ENCODE results near the gene GUCY2F. TPM values are rescaled to one million over a fixed set of nuclear protein-coding genes. Genes with fewer than 3 reads are reported as not detected.

Gene GUCY2F
- total RNA-seq, 1 donor from 2014 or later: not detected

DNA sequence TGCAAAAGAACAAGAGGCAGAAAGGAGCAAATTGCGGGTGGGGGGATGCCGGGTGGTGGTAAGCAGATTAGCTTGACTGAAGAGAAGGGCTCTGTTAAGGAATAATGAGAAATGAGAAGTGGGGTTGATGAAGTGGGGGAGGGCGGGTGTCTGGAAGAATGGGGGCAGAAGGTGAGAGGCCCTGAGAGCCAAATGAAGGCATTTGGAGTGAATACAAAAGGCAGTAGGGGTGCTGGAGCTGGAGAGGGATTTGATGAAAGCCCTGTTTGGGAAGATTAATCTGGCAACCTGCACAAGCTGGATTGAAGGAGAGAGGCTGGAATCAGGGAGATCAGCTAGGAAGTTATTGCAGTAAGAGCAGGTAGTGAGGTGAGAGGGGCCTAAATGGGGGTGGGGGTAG, 82.1 kb downstream of the GUCY2F start:
- Mint-ChIP-seq H3K27ac (ENCODE audit: unreplicated experiment) (no peak overlapping the region), H3K36me3 (ENCODE audit: unreplicated experiment) (no peaks in the 10 kb centered on the region), H3K4me3 (ENCODE audit: unreplicated experiment) (no peak overlapping the region), H3K9me3 (ENCODE audit: unreplicated experiment) (no peaks in the 10 kb centered on the region), H3K4me1 (ENCODE audit: low read depth, unreplicated experiment) (no peaks in the 10 kb centered on the region), H3K27me3 (ENCODE audit: unreplicated experiment) (no peaks in the 10 kb centered on the region)
- DNase-seq: no peak
- no peak for TF ChIP-seq CTCF (IDR thresholded peaks at IDR 0.05; ENCODE audit: partially characterized antibody, unreplicated experiment)

GRCh38 chrX:109398833-109399232, 83.1 kb downstream of the GUCY2F start:
- no peak for TF ChIP-seq CTCF (IDR thresholded peaks at IDR 0.05; ENCODE audit: partially characterized antibody, unreplicated experiment)
- H3K27ac Mint-ChIP-seq (ENCODE audit: unreplicated experiment): no peak overlapping the region
- H3K9me3 Mint-ChIP-seq (ENCODE audit: unreplicated experiment): no peaks in the 10 kb centered on the region
- H3K27me3 Mint-ChIP-seq (ENCODE audit: unreplicated experiment): no peaks in the 10 kb centered on the region
- no peak overlapping the region for H3K4me3 Mint-ChIP-seq (ENCODE audit: unreplicated experiment)
- no peaks in the 10 kb centered on the region for H3K4me1 Mint-ChIP-seq (ENCODE audit: low read depth, unreplicated experiment)
- DNase-seq: no peak
- H3K36me3 Mint-ChIP-seq (ENCODE audit: unreplicated experiment): no peaks in the 10 kb centered on the region

DNA sequence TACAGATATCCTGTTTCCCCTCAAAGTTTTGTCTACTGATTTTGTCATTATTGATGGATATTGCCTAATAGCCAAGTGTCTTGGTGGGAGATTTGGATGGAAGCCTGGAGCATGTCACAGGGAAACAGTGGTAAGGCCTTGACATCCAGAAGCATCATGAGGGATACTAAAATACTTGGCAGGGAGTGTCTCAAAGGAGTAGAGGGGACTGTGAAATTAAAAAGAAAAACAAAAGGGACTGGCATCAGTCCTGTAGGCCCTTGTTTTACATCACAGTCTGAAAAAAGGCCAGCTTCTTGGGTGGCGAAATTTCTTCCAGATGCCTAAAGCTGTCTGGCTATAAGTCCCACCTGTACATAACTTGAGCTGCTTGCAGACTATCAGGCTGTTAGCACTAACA, 83.8 kb downstream of the GUCY2F start:
- Mint-ChIP-seq H3K36me3 (ENCODE audit: unreplicated experiment) (no peaks in the 10 kb centered on the region), H3K4me1 (ENCODE audit: low read depth, unreplicated experiment) (no peaks in the 10 kb centered on the region)
- no peak for DNase-seq

GRCh38 chrX:109393859-109394258, 88.0 kb downstream of the GUCY2F start:
- no peaks in the 10 kb centered on the region for H3K9me3 Mint-ChIP-seq (ENCODE audit: unreplicated experiment)
- DNase-seq: no peak
- H3K4me1 Mint-ChIP-seq (ENCODE audit: low read depth, unreplicated experiment): no peaks in the 10 kb centered on the region
- no peak overlapping the region for H3K27ac Mint-ChIP-seq (ENCODE audit: unreplicated experiment)
- H3K36me3 Mint-ChIP-seq (ENCODE audit: unreplicated experiment): no peaks in the 10 kb centered on the region
- no peak overlapping the region for H3K4me3 Mint-ChIP-seq (ENCODE audit: unreplicated experiment)
- H3K27me3 Mint-ChIP-seq (ENCODE audit: unreplicated experiment): no peaks in the 10 kb centered on the region
- TF ChIP-seq CTCF (IDR thresholded peaks at IDR 0.05; ENCODE audit: partially characterized antibody, unreplicated experiment): no peak

More for the DNA sequence above, 83.8 kb downstream of the GUCY2F start:
- H3K4me3 Mint-ChIP-seq (ENCODE audit: unreplicated experiment): no peak overlapping the region
- TF ChIP-seq CTCF (IDR thresholded peaks at IDR 0.05; ENCODE audit: partially characterized antibody, unreplicated experiment): no peak
- no peak overlapping the region for H3K27ac Mint-ChIP-seq (ENCODE audit: unreplicated experiment)
- no peaks in the 10 kb centered on the region for H3K9me3 Mint-ChIP-seq (ENCODE audit: unreplicated experiment)
- H3K27me3 Mint-ChIP-seq (ENCODE audit: unreplicated experiment): no peaks in the 10 kb centered on the region

DNA sequence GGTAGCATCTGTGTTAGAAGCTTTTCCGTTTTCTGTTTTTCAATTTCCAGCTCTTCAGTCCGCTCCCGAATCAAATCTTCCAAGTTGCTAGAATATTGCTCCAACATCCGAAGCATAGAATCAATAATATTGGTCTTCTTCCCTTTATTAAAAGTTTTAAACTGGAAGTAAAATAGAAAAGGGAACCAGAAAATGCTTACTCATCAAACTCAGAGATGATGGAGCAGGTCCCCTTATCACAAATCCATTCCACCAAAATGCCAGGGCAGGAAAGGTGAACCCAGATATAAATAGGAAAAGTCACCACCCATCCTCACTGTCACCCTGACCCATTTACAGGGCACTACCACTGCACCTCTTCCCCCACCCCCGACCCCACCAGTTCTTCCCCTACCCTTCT, 89.0 kb downstream of the GUCY2F start:
- Mint-ChIP-seq H3K4me3 (ENCODE audit: unreplicated experiment) (no peak overlapping the region), H3K27me3 (ENCODE audit: unreplicated experiment) (no peaks in the 10 kb centered on the region), H3K27ac (ENCODE audit: unreplicated experiment) (no peak overlapping the region), H3K9me3 (ENCODE audit: unreplicated experiment) (no peaks in the 10 kb centered on the region), H3K4me1 (ENCODE audit: low read depth, unreplicated experiment) (no peaks in the 10 kb centered on the region), H3K36me3 (ENCODE audit: unreplicated experiment) (no peaks in the 10 kb centered on the region)
- no peak for TF ChIP-seq CTCF (IDR thresholded peaks at IDR 0.05; ENCODE audit: partially characterized antibody, unreplicated experiment)
- no peak for DNase-seq
